Activated CD8-positive, alpha-beta memory T cell treated with anti-CD3 and anti-CD28 coated beads, Interleukin-2, amount 10 ng/mL, durations not matched to agents 7 days and 5 days (primary cell): ENCODE measurements around the gene LHPP. TPM values are rescaled to one million over a fixed set of nuclear protein-coding genes. Genes with fewer than 3 reads are reported as not detected.
A peak's percentile ranks its signal among the peaks of the same experiment; 100 is the strongest.

ENCODE experiments used
- ATAC-seq: fragments of 150-1000 bp; cut with Tn5 transposase; one replicate; pipeline ENCODE4 v1.10.0; 2021; ENCODE audit warnings: moderate library complexity
- CTCF ChIA-PET: fragments of 350-600 bp; sonication (Branson Sonifier 250); formaldehyde crosslinking; loops from one replicate; lab custom pipeline; 2021; ENCODE audit warnings: antibody characterized with exemption; lab: Charles Lee
- DNase-seq: peaks from one replicate; pipeline ENCODE4 v3.0.0-alpha.2; 2020
- H3K27ac Mint-ChIP-seq: one replicate; pipeline ENCODE4 v1.8.0; 2021; ENCODE audit warnings: mild to moderate bottlenecking, mixed read lengths
- H3K27me3 Mint-ChIP-seq: one replicate; pipeline ENCODE4 v1.8.0; 2021; ENCODE audit warnings: mixed read lengths
- H3K36me3 Mint-ChIP-seq: one replicate; pipeline ENCODE4 v1.8.0; 2021; ENCODE audit warnings: mild to moderate bottlenecking, mixed read lengths
- H3K4me1 Mint-ChIP-seq: one replicate; pipeline ENCODE4 v1.8.0; 2021; ENCODE audit warnings: mixed read lengths
- H3K4me3 Mint-ChIP-seq: one replicate; pipeline ENCODE4 v1.8.0; 2021; ENCODE audit warnings: mild to moderate bottlenecking, moderate library complexity, mixed read lengths
- H3K9me3 Mint-ChIP-seq: one replicate; pipeline ENCODE4 v1.8.0; 2022; ENCODE audit warnings: low read depth, mixed read lengths
- total RNA-seq, 2 experiments: library from RNA; stranded (reverse); gene quantifications; one replicate each; pipeline ENCODE4 v1.2.3, GENCODE V29; 2021

The LHPP gene
- total RNA-seq, 2 experiments from 2014 or later: 10.6 to 16.7 TPM

- peaks cover 12% of the 10 kb centered on the region for H3K36me3 Mint-ChIP-seq
- H3K27me3 Mint-ChIP-seq: no peaks in the 10 kb centered on the region
- peak; percentile 57 for ATAC-seq
- no peak overlapping the region for H3K4me3 Mint-ChIP-seq
- no peak overlapping the region for H3K27ac Mint-ChIP-seq
- peaks cover 8% of the 10 kb centered on the region for H3K4me1 Mint-ChIP-seq
- CTCF ChIA-PET: no interaction called here
- peaks cover 4% of the 10 kb centered on the region for H3K9me3 Mint-ChIP-seq
- no peak for DNase-seq
Measured at GRCh38 chr10:124500757-124501156, 39.1 kb downstream of the LHPP start.

DNA sequence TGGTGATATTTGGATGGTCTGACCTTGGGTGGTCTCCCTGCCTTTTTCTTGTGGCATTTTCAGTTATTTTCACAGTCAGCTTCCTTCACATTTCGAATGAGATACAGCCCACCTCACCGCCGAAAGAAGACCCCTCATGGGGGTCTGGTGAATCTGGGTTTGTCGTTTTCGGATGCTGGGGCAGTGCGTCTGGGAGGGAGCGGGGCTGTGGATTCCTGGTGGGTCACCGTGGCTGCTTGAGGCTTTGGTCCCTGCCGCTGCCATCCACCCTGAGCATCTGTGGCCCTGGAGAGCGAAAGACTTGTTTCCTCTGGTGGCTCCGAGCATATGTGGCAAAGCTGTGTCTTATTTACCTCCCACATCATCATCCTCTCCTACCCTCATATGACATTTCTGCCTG is 43.1 kb downstream of the LHPP start:
- Mint-ChIP-seq H3K4me1 (peaks cover 7% of the 10 kb centered on the region), H3K36me3 (peaks cover 11% of the 10 kb centered on the region), H3K9me3 (peaks cover 4% of the 10 kb centered on the region), H3K27ac (no peak overlapping the region), H3K27me3 (no peaks in the 10 kb centered on the region), H3K4me3 (no peak overlapping the region)
- DNase-seq: no peak
- CTCF ChIA-PET: no interaction called here
- ATAC-seq: no peak

GRCh38 chr10:124505279-124505678 is 43.7 kb downstream of the LHPP start:
- peaks cover 4% of the 10 kb centered on the region for H3K9me3 Mint-ChIP-seq
- peaks cover 10% of the 10 kb centered on the region for H3K36me3 Mint-ChIP-seq
- no peak for DNase-seq
- no peak for ATAC-seq
- no peaks in the 10 kb centered on the region for H3K27me3 Mint-ChIP-seq
- H3K27ac Mint-ChIP-seq: no peak overlapping the region
- H3K4me3 Mint-ChIP-seq: no peak overlapping the region
- CTCF ChIA-PET: no interaction called here
- peaks cover 6% of the 10 kb centered on the region for H3K4me1 Mint-ChIP-seq

DNA sequence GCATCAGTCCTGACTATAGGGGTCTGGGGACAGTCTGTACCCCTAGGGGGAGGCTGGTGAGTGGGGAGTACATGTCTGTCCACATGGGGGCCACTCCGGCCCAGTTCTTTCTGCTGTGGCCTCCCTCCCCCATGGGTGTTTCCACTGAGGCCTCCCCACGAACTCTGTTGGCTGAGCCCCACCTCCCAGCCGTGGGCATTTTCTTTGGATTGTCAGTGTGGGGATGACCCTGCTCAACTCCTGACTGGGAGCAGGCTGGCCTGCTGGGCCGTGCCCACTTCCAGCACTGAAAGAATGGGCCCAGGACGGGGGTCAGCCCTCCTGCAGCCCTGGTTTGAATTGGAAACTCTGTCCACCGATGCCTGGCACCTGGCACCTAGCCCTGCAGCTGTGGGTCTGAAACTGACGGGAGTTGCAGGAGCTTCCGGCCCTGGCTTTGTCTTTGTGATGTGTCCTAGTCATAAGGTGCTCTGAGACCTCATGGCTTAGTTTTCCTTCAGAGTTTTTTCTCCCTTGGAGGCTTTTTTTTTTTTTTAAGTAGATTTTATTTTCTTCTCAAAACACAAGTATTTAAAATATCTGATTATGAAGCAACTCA is 46.5 kb downstream of the LHPP start:
- Mint-ChIP-seq H3K36me3 (no peaks in the 10 kb centered on the region), H3K4me1 (peaks cover 8% of the 10 kb centered on the region), H3K9me3 (no peaks in the 10 kb centered on the region), H3K4me3 (no peak overlapping the region), H3K27ac (no peak overlapping the region), H3K27me3 (no peaks in the 10 kb centered on the region)
- DNase-seq: no peak
- ATAC-seq: no peak
- CTCF ChIA-PET: no interaction called here

DNA sequence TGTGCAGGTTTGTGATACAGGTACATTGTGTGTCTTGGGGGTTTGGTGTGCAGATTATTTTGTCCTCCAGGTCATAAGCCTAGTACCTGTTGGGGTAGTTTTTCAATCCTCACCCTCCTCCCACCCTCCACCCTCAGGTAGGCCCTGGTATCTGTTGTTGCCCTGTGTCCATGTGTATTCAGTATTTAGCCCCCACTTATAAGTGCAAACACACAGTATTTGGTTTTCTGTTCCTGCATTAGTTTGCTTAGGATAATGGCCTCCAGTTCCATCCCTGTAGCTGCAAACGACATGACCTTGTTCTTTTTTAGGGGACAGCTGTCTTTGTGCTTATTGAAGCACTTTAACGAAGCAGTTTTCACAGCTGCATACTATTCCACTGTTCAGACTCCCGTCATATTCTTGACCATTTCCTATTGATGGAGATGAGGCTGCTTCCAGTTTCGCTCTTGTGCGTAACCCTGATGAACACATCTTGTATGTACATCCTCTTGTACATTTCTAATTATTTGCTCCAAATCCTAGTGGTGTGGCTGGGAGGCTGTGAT is 47.4 kb downstream of the LHPP start:
- peaks cover 8% of the 10 kb centered on the region for H3K4me1 Mint-ChIP-seq
- CTCF ChIA-PET: no interaction called here
- ATAC-seq: no peak
- H3K4me3 Mint-ChIP-seq: no peak overlapping the region
- DNase-seq: no peak
- no peaks in the 10 kb centered on the region for H3K27me3 Mint-ChIP-seq
- H3K36me3 Mint-ChIP-seq: no peaks in the 10 kb centered on the region
- no peak overlapping the region for H3K27ac Mint-ChIP-seq
- no peaks in the 10 kb centered on the region for H3K9me3 Mint-ChIP-seq

DNA sequence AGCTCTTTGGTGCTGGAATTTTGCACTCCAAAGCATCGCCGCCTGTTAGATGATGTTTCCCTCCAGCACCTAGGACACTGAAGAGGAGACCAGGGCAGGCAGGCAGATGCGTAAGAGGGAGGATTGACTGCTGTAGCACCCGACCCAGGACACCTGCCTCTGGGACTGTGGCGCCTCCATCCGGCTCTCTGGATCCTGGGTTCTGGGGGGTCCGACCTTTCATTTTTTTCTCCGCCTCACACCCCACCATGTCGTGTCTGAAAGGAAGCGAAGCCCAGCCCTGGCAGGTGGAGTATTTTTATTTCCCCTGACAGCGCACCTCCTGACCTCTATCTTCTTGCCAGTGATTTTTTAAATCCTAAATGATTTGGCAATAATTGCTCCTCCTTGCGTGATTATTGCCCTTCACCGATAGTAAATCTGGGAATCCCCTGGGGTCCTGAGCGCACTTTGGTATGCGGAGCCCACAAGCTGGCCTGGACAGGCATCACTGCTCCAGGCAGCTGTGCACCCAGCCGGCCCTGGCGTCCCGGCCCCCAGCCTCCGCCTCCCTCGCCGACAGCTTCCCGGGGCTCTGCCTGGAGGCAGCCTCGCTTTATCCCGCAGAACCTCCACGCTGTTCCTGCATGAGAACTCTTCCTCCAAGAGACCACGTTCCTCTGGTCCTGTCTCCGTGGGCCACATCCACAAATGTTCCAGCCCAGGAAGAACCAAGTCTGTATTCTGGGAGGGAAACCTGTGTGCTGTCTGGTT is 48.4 kb downstream of the LHPP start:
- Mint-ChIP-seq H3K27me3 (no peaks in the 10 kb centered on the region), H3K36me3 (no peaks in the 10 kb centered on the region), H3K4me3 (no peak overlapping the region), H3K4me1 (peaks cover 8% of the 10 kb centered on the region), H3K27ac (no peak overlapping the region), H3K9me3 (no peaks in the 10 kb centered on the region)
- CTCF ChIA-PET: no interaction called here
- DNase-seq (no peak), ATAC-seq (no peak)

- H3K4me1 Mint-ChIP-seq: peaks cover 8% of the 10 kb centered on the region
- no peak for DNase-seq
- ATAC-seq: no peak
- CTCF ChIA-PET: interaction anchor here (0.9 kb wide), 1 partner anchor 278 kb away, joined by 3 read pairs; no protein-coding TSS in a partner anchor
- no peaks in the 10 kb centered on the region for H3K27me3 Mint-ChIP-seq
- H3K4me3 Mint-ChIP-seq: no peak overlapping the region
- H3K36me3 Mint-ChIP-seq: no peaks in the 10 kb centered on the region
- H3K9me3 Mint-ChIP-seq: no peaks in the 10 kb centered on the region
- no peak overlapping the region for H3K27ac Mint-ChIP-seq
Measured at GRCh38 chr10:124510759-124511158, 49.1 kb downstream of the LHPP start.

GRCh38 chr10:124511205-124512039 is 49.8 kb downstream of the LHPP start:
- ATAC-seq: peak; percentile 45
- no peak overlapping the region for H3K27ac Mint-ChIP-seq
- peaks cover 8% of the 10 kb centered on the region for H3K4me1 Mint-ChIP-seq

DNA sequence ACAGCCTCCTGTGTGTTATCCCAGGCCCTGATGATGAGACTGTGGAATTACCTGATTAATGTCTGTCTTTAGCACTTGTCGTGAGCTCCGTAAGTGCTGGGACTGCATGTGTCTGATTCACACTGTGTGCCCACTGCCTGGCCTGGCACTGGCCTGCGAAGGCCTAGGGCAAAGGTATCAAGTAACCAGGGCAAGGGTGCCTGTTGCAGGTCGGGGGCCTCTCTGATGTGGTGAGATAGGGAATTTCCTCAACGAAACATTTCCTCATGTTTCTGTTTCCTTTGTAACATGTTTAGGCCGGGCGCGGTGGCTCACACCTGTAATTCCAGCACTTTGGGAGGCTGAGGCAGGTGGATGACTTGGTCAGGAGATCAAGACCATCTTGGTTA is 50.4 kb downstream of the LHPP start:
- DNase-seq (no peak), ATAC-seq (no peak)
- Mint-ChIP-seq H3K27ac (no peak overlapping the region), H3K36me3 (no peaks in the 10 kb centered on the region), H3K4me1 (peaks cover 8% of the 10 kb centered on the region), H3K4me3 (no peak overlapping the region), H3K9me3 (no peaks in the 10 kb centered on the region), H3K27me3 (no peaks in the 10 kb centered on the region)
- CTCF ChIA-PET: interaction anchor here (0.9 kb wide), 1 partner anchor 277 kb away, joined by 3 read pairs; no protein-coding TSS in a partner anchor

More at GRCh38 chr10:124511205-124512039, 49.8 kb downstream of the LHPP start:
- Mint-ChIP-seq H3K9me3 (no peaks in the 10 kb centered on the region), H3K27me3 (no peaks in the 10 kb centered on the region), H3K4me3 (no peak overlapping the region), H3K36me3 (no peaks in the 10 kb centered on the region)
- CTCF ChIA-PET: interaction anchor here (0.9 kb wide), 1 partner anchor 277 kb away, joined by 3 read pairs; no protein-coding TSS in a partner anchor
- DNase-seq: peak; percentile 58

DNA sequence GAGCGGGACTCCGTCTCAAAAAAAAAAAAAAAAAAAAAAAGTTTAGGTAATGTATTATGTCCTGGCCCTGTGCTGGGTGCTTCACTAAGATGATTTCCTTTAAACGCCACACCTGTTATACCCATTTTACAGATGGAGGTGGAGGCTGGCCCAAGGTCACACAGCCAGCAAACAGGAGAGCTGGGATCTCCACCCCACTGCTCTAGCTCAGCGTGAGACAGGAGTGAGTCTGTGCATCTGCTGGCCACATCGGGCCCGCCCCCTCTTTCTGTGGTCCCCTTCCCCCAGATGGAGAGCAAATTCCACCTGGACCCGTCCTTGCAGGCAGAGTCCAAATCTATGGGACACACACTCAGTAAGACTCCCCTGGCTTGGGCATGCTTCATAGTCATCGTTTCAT is 51.0 kb downstream of the LHPP start:
- Mint-ChIP-seq H3K27me3 (no peaks in the 10 kb centered on the region), H3K9me3 (no peaks in the 10 kb centered on the region), H3K36me3 (no peaks in the 10 kb centered on the region), H3K27ac (no peak overlapping the region), H3K4me1 (peaks cover 8% of the 10 kb centered on the region), H3K4me3 (no peak overlapping the region)
- no peak for ATAC-seq
- DNase-seq: no peak
- CTCF ChIA-PET: no interaction called here

- ATAC-seq: no peak
- H3K9me3 Mint-ChIP-seq: no peaks in the 10 kb centered on the region
- no peak overlapping the region for H3K27ac Mint-ChIP-seq
- no peaks in the 10 kb centered on the region for H3K27me3 Mint-ChIP-seq
- H3K4me3 Mint-ChIP-seq: no peak overlapping the region
- CTCF ChIA-PET: no interaction called here
- peaks cover 8% of the 10 kb centered on the region for H3K4me1 Mint-ChIP-seq
- H3K36me3 Mint-ChIP-seq: no peaks in the 10 kb centered on the region
- no peak for DNase-seq
Measured at GRCh38 chr10:124515244-124515970, 53.8 kb downstream of the LHPP start.

DNA sequence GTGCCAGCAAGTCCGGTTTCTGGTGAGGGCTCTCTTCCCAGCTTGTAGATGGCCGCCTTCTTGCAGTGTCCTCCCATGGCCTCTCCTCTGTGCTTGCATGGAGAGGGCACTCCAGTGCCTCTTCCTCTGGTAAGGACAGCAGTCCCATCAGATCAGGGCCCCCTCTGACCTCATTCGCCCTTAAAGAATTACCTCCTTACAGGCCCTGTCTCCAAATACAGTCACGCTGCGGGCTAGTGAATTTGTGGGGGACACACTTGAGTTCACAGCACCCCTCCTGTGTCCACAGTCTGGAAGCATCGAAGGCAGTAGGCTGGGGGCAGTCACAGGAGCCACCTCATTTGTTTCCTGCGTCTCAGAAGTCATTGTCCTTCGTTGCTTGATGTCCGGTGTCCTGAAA is 54.6 kb downstream of the LHPP start:
- H3K27me3 Mint-ChIP-seq: no peaks in the 10 kb centered on the region
- H3K4me3 Mint-ChIP-seq: no peak overlapping the region
- no peaks in the 10 kb centered on the region for H3K36me3 Mint-ChIP-seq
- CTCF ChIA-PET: no interaction called here
- H3K4me1 Mint-ChIP-seq: peaks cover 8% of the 10 kb centered on the region
- no peak for DNase-seq
- ATAC-seq: no peak
- H3K9me3 Mint-ChIP-seq: no peaks in the 10 kb centered on the region
- no peak overlapping the region for H3K27ac Mint-ChIP-seq
